ENCODE data around the gene RPA1.
"Not testable (repeated sequence)": the region's sequence is repeated elsewhere in the genome, so short reads cannot be mapped to it uniquely, and the experiment has no call there.

RPA1 gene

DNA sequence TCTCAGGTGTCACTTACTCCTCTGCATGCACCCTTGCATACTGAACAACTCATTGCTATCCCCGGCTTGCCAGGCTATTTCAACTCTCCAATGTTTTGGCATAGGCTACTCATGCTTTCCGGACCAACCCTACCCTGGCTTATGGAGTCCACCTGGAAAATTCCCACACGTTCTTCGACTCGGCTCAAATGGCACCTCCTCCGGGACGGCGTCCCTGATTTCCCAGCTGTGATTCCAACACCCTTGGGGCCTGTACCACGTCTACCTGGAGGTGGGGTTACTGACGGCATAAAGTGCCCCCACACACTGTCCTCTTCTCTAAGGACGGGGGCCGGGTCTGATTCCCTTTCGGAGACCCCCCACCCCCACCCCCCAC lies 601 bp upstream of the RPA1 start:
- Histone ChIP-seq H3K27me3 (ENCODE audit: insufficient read depth, low read length) (no peaks in the 10 kb centered on the region), H3K27ac (ENCODE audit: low read length) (peak overlapping the region; percentile 44), H3K4me1 (ENCODE audit: insufficient read depth, low read length) (peaks cover 3% of the 10 kb centered on the region; the same call in 1 of the 2 replicates), H3K36me3 (ENCODE audit: insufficient read depth, low read depth, low read length) (peaks cover 37% of the 10 kb centered on the region), H3K9ac (ENCODE audit: low read depth, low read length) (peak overlapping the region; percentile 81), H3K9me3 (ENCODE audit: insufficient read depth, low read depth, low read length) (no peaks in the 10 kb centered on the region), H3K4me3 (ENCODE audit: low read length) (peak overlapping the region; percentile 92)

DNA sequence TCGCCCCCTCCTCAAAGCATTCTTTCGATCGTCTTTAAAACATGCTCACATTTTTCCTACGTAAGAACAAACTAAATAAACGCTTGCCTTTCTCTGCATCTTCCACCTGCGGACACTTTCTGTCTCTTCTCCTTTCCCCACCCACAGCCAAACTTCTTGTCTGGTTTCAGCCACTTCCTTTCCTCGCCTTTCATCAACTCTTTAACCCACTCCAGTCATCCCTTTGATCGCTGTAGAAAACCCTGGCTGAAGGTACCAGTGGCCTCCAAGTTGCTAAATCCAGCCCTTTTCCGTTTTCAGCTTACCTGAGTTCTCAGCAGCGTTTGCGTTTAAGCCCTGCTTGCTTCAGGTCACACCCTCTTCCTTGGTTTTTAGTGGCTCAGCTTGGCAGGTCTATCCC lies 483 bp downstream of the RPA1 start:
- Histone ChIP-seq H3K4me1 (ENCODE audit: insufficient read depth, low read length) (peaks cover 3% of the 10 kb centered on the region; the same call in 1 of the 2 replicates), H3K4me3 (ENCODE audit: low read length) (peak overlapping the region; percentile 92), H3K9me3 (ENCODE audit: insufficient read depth, low read depth, low read length) (no peaks in the 10 kb centered on the region), H3K27me3 (ENCODE audit: insufficient read depth, low read length) (no peaks in the 10 kb centered on the region), H3K27ac (ENCODE audit: low read length) (no peak overlapping the region), H3K9ac (ENCODE audit: low read depth, low read length) (peak overlapping the region; percentile 81), H3K36me3 (ENCODE audit: insufficient read depth, low read depth, low read length) (peaks cover 36% of the 10 kb centered on the region)

DNA sequence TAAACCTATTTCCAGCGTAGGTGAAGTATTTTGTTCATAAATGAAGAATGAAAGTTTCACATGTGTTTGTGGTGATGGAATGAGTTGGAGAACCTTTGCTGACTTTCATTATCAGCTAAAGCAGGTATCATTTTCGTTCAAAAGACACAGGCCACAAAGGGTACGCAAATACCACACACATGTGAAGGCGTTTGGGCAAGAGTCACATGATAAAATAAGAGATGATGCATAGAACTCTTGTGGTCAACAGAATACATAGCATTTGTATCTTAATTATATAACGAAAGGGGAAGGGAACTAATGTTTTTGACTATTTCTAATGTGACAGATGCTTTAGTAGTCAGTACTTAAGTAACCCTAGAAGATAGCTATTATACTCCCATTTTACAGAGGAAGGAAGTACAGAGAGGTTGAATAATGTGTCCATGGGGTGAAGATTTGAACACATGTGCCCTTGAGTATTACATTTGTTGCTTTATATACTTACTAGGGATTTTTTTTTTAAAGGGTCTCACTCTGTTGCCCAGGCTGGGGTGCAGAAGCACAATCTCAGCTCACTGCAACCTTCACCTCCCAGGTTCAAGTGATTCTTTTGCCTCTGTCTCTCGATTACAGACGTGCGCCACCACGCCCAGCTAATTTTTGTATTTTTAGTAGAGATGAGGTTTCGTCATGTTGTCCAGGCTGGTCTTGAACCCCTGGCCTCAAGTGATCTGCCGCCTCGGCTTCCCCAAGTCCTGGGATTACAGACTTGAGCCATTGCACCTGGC lies 4.8 kb downstream of the RPA1 start:
- Histone ChIP-seq H3K27me3 (ENCODE audit: insufficient read depth, low read length) (no peaks in the 10 kb centered on the region), H3K4me3 (ENCODE audit: low read length) (no peak overlapping the region), H3K36me3 (ENCODE audit: insufficient read depth, low read depth, low read length) (peaks cover 21% of the 10 kb centered on the region), H3K9me3 (ENCODE audit: insufficient read depth, low read depth, low read length) (no peaks in the 10 kb centered on the region), H3K9ac (ENCODE audit: low read depth, low read length) (no peak overlapping the region), H3K27ac (ENCODE audit: low read length) (no peak overlapping the region), H3K4me1 (ENCODE audit: insufficient read depth, low read length) (no peaks in the 10 kb centered on the region)

DNA sequence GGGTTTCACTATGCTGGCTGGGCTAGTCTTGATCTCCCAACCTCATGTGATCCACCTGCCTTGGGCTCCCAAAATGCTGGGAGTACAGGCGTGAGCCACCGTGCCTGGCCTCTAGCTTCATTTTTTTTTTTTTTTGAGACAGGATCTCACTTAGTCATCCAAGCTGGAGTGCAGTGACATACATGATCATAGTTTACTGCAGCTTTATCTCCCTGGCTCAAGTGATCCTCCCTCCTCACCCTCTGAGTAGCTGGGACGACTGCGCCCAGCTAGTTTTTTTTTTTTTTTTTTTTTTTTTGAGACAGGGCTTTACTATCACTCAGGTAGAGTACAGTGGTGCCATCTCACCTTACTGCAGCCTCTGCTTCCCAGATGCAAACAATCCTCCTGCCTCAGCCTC lies 9.7 kb downstream of the RPA1 start:
- Histone ChIP-seq H3K4me3 (ENCODE audit: low read length) (no peak overlapping the region), H3K9ac (ENCODE audit: low read depth, low read length) (no peak overlapping the region), H3K4me1 (ENCODE audit: insufficient read depth, low read length) (no peaks in the 10 kb centered on the region), H3K36me3 (ENCODE audit: insufficient read depth, low read depth, low read length) (peaks cover 28% of the 10 kb centered on the region), H3K27ac (ENCODE audit: low read length) (no peak overlapping the region), H3K27me3 (ENCODE audit: insufficient read depth, low read length) (no peaks in the 10 kb centered on the region), H3K9me3 (ENCODE audit: insufficient read depth, low read depth, low read length) (no peaks in the 10 kb centered on the region)

DNA sequence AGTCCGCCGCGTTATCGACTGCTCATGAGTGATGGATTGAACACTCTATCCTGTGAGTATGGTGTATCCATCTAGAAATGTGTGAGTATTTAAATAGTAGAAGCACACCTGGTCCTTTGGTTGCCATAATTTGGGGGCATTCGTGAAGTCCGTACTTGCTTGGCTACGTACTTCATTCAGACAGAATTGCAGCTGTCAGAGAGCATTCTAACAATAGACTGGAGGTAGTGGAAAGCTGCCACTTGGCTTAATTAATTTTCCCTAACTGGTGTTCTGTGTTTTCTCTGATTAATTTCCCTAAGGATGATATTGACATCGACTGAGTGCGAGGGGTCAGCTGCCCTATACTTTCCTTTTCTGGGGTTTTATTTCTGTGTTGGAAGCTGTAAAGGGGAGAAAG lies 14.1 kb downstream of the RPA1 start:
- Histone ChIP-seq H3K9ac (ENCODE audit: low read depth, low read length) (no peak overlapping the region), H3K27me3 (ENCODE audit: insufficient read depth, low read length) (no peaks in the 10 kb centered on the region), H3K9me3 (ENCODE audit: insufficient read depth, low read depth, low read length) (no peaks in the 10 kb centered on the region), H3K36me3 (ENCODE audit: insufficient read depth, low read depth, low read length) (peaks cover 58% of the 10 kb centered on the region), H3K27ac (ENCODE audit: low read length) (no peak overlapping the region), H3K4me3 (ENCODE audit: low read length) (no peak overlapping the region), H3K4me1 (ENCODE audit: insufficient read depth, low read length) (no peaks in the 10 kb centered on the region)

DNA sequence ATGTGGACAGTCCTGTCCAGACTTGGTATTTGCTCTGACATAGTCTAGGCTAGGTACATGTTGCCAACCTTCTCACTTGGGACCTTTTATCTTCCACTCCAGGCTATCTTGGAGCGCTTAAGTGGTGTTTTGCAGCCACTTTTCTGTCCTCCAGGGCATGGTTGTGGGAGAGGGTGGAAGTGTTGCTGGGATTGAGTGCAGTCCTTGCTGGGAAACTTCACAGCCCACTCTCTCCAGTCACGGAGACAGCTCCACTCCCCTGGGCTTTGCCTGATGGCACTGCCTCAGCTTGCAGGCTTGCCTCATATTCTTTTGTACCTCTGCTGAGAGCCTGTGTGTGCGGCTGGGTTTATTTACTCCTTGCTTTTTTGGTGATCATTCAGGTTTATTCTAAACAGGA lies 17.4 kb downstream of the RPA1 start:
- Histone ChIP-seq H3K4me1 (ENCODE audit: insufficient read depth, low read length) (no peaks in the 10 kb centered on the region), H3K27me3 (ENCODE audit: insufficient read depth, low read length) (no peaks in the 10 kb centered on the region), H3K4me3 (ENCODE audit: low read length) (no peak overlapping the region), H3K27ac (ENCODE audit: low read length) (no peak overlapping the region), H3K9ac (ENCODE audit: low read depth, low read length) (no peak overlapping the region), H3K9me3 (ENCODE audit: insufficient read depth, low read depth, low read length) (no peaks in the 10 kb centered on the region), H3K36me3 (ENCODE audit: insufficient read depth, low read depth, low read length) (peaks cover 82% of the 10 kb centered on the region)

DNA sequence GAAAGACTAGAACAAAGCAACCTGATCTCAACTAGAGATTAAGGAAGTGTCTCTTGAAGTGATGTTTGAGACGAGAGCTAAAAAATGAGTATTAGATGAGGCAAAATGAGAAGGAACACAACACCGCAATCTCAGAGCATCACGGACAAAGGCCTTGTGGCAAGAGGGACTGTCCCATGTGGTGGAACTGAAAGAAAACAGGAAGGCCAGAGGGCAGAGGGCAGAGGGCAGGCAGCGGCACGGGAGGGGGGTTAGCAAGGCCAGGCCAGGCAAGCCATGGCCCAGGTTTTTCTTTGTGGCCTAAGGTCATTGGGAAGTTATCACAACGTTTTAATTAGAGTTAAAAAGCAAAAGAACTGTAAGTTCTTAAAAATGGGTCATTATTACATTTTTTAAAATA lies 22.5 kb downstream of the RPA1 start:
- Histone ChIP-seq H3K27me3 (ENCODE audit: insufficient read depth, low read length) (no peaks in the 10 kb centered on the region), H3K4me1 (ENCODE audit: insufficient read depth, low read length) (no peaks in the 10 kb centered on the region), H3K4me3 (ENCODE audit: low read length) (no peak overlapping the region), H3K27ac (ENCODE audit: low read length) (no peak overlapping the region), H3K36me3 (ENCODE audit: insufficient read depth, low read depth, low read length) (peaks cover 68% of the 10 kb centered on the region), H3K9ac (ENCODE audit: low read depth, low read length) (no peak overlapping the region), H3K9me3 (ENCODE audit: insufficient read depth, low read depth, low read length) (no peaks in the 10 kb centered on the region)

DNA sequence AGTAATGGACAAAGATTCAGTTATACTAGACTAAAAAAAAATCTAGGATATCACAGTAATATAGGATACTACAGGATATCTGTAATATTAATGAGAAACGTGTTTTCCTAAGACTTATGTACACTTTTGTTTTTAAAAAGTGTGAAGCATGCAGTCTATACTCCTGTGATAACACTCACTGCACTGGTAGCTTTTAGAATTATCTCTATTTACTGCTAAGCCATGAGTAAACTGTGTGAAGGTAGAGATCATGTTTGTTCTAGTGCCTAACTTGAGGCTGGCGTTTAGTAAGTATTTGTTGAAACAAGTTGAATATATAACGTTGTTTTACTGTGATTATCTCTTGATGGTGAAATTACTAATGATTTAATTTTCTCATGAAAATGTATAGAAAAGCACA lies 23.9 kb downstream of the RPA1 start:
- Histone ChIP-seq H3K9ac (ENCODE audit: low read depth, low read length) (no peak overlapping the region), H3K27ac (ENCODE audit: low read length) (no peak overlapping the region), H3K36me3 (ENCODE audit: insufficient read depth, low read depth, low read length) (peaks cover 60% of the 10 kb centered on the region), H3K9me3 (ENCODE audit: insufficient read depth, low read depth, low read length) (no peaks in the 10 kb centered on the region), H3K4me3 (ENCODE audit: low read length) (no peak overlapping the region), H3K4me1 (ENCODE audit: insufficient read depth, low read length) (no peaks in the 10 kb centered on the region), H3K27me3 (ENCODE audit: insufficient read depth, low read length) (no peaks in the 10 kb centered on the region)

DNA sequence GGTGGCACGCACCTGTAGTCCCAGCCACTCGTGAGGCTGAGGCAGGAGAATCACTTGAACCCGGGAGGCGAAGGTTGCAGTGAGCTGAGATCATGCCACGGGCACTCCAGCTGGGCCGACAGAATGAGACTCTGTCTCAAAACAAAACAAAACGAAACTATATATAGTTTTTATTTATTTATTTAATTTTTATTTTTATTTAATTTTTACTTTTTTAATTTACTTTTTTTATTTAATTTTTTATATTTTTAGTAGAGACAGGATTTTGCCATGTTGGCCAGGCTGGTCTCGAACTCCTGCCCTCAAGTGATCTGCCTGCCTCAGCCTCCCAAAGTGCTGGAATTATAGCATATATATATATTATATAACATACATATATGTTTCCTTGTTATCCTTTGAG lies 26.7 kb downstream of the RPA1 start:
- H3K27ac ChIP-seq (ENCODE audit: low read length); H3K4me3 ChIP-seq (ENCODE audit: low read length); H3K9ac ChIP-seq (ENCODE audit: low read depth, low read length); H3K4me1 ChIP-seq (ENCODE audit: insufficient read depth, low read length); H3K27me3 ChIP-seq (ENCODE audit: insufficient read depth, low read length); H3K9me3 ChIP-seq (ENCODE audit: insufficient read depth, low read depth, low read length): not testable (repeated sequence)
- peaks cover 61% of the 10 kb centered on the region for H3K36me3 ChIP-seq (ENCODE audit: insufficient read depth, low read depth, low read length)

DNA sequence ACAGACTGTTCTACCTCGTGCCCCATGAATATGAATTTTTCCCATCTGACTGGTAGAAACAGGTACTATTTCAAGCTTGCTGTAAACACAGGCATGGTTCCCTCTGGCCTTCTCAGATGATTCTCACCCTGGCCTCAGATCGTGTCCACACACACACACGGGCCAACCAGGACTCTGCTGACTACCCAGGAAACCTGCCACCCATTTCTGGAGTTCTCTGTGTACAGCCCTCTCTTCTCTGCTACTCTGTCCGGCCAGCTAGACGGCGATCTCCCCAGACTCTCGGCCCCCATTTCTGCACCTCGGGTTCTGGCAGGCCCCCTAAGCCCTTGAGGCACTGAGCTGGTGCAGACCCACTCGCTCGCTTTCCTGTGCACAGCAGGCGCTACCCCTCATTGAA lies 31.2 kb downstream of the RPA1 start:
- Histone ChIP-seq H3K9ac (ENCODE audit: low read depth, low read length) (no peak overlapping the region), H3K36me3 (ENCODE audit: insufficient read depth, low read depth, low read length) (peaks cover 19% of the 10 kb centered on the region)

DNA sequence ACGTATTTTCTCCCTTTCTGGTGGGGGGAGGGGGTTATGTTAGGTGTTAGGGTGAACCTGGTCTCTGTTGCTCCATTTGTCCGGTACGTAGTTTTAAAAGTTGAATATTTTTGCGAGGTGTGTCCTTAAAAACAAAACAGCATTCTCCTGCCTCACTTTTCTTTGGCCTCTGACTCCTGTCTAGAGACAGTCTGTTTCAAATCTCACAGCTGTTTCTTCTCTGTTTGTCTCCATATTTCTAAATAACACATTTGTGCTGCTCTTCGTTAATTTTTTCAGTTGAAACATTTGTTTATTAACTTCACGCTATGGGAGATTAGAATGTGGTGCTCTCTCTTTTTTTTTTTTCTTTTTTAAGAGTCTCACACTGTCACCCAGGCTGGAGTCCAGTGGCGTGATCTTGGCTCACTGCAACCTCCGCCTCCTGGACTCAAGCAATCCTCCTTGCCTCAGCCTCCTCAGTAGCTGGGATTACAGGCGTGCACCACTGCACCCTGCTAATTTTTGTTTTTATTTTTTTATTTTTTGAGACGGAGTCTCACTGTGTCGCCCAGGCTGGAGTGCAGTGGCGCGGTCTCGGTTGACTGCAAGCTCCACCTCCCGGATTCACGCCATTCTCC lies 31.7 kb downstream of the RPA1 start:
- Histone ChIP-seq H3K27me3 (ENCODE audit: insufficient read depth, low read length) (no peaks in the 10 kb centered on the region), H3K4me3 (ENCODE audit: low read length) (no peak overlapping the region), H3K9ac (ENCODE audit: low read depth, low read length) (no peak overlapping the region), H3K9me3 (ENCODE audit: insufficient read depth, low read depth, low read length) (no peaks in the 10 kb centered on the region), H3K27ac (ENCODE audit: low read length) (no peak overlapping the region), H3K36me3 (ENCODE audit: insufficient read depth, low read depth, low read length) (peaks cover 19% of the 10 kb centered on the region), H3K4me1 (ENCODE audit: insufficient read depth, low read length) (no peaks in the 10 kb centered on the region)

More for the DNA sequence above, 31.2 kb downstream of the RPA1 start:
- no peak overlapping the region for H3K27ac ChIP-seq (ENCODE audit: low read length)
- H3K27me3 ChIP-seq (ENCODE audit: insufficient read depth, low read length), result no peaks in the 10 kb centered on the region
- H3K4me1 ChIP-seq (ENCODE audit: insufficient read depth, low read length), result no peaks in the 10 kb centered on the region
- H3K4me3 ChIP-seq (ENCODE audit: low read length), result no peak overlapping the region
- no peaks in the 10 kb centered on the region for H3K9me3 ChIP-seq (ENCODE audit: insufficient read depth, low read depth, low read length)

DNA sequence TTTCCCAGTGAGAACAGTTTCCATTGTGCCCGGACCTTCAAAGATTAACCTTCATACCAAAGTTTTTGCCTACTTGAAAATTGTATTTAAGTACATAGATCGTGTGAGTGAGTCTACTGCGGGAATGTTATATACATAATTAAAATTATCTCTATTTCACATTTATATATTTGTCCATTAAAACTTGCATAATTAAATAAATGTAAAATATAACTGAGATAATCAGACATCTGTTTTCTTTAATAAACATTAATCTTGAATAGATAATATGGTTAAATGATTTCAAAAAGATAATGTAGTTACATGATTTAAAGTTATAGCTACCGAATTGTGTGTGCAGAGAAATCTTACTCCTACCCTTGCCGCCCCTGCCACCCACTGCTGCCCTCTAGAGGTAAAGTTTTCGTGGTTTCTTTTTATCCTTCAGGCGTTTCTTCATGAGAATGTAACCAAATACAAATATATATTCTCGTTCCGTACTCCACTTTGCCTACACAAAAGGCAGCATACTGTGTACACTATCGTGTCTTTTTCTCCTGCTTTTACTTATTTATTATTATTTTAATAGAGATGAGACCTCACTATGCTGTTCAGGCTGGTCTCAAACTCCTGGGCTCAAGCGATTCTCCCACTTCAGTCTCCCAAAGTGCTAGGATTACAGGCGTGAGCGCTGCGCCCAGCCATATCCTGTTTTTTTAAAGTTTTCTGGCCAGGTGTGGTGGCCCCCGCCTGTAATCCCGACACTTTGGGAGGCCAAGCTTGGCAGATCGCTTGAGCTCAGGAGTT lies 35.6 kb downstream of the RPA1 start:
- H3K9me3 ChIP-seq (ENCODE audit: insufficient read depth, low read depth, low read length), result no peaks in the 10 kb centered on the region
- H3K4me3 ChIP-seq (ENCODE audit: low read length), result no peak overlapping the region
- no peak overlapping the region for H3K27ac ChIP-seq (ENCODE audit: low read length)
- no peaks in the 10 kb centered on the region for H3K27me3 ChIP-seq (ENCODE audit: insufficient read depth, low read length)
- H3K36me3 ChIP-seq (ENCODE audit: insufficient read depth, low read depth, low read length), result peaks cover 27% of the 10 kb centered on the region
- H3K9ac ChIP-seq (ENCODE audit: low read depth, low read length), result no peak overlapping the region
- no peaks in the 10 kb centered on the region for H3K4me1 ChIP-seq (ENCODE audit: insufficient read depth, low read length)

Data from iPS-20b (cell line).